ENCODE results near the gene CEP19.

CEP19 gene

DNA sequence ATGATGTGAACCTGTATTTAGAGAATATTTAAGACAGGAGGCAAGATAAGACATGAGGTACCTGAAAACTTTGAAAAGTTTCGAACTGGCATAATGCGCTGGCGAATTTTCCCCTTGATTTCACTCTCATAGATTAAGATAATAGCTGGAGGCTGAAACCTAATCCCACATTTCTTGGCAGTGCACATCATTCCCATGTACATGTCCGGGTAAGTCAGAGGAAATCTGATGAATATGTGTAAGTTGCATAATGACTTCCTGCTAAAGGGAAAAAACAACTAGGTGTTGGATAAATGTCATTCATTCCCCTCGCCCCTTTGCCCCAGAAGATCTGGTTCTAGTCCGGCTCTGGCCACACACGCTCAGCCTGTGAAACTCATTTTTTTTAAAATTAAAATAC, 3.6 kb downstream of the CEP19 start:
- DNase-seq, result no peak

DNA sequence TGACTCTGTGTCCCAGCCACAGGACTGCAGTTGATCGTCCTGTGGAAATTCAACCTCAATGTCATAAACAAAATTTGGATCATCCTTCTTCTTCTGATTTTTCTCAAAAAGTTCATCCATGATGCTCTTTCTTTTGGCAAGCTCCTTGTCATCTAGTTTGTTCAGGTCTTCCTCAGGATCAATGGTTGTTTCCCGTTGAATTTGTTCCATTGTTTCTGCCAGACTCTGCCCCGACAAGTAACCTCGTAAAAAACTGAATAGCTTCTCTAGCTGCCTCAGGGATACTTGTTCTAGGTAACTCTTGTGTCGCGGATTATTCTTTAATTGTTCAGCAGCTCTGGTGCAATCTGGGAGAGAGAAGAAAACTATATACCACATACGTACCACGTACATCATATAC, 4.5 kb downstream of the CEP19 start:
- no peak for DNase-seq

DNA sequence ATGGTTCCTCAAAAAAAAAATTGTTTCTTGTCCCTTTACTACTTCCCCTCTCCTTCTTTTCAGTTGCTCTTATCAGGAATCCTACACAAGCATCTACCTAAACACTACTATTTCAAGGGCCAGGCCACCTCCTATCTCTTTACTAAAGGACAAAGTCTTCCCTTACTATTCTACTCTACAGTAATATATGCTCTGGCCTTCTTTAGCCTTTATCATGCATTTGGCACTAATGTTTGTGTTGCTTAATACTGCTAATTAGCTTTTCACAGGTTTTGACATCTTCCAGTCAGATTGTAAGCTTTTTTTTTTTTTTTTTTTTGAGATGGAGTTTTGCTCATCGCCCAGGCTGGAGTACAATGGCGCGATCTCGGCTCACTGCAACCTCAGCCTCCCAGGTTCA, 5.3 kb downstream of the CEP19 start:
- no peak for DNase-seq

GRCh38 chr3:196706327-196706726, 5.7 kb downstream of the CEP19 start:
- no peak for DNase-seq

GRCh38 chr3:196700801-196701200, 11.2 kb downstream of the CEP19 start:
- no peak for DNase-seq

DNA sequence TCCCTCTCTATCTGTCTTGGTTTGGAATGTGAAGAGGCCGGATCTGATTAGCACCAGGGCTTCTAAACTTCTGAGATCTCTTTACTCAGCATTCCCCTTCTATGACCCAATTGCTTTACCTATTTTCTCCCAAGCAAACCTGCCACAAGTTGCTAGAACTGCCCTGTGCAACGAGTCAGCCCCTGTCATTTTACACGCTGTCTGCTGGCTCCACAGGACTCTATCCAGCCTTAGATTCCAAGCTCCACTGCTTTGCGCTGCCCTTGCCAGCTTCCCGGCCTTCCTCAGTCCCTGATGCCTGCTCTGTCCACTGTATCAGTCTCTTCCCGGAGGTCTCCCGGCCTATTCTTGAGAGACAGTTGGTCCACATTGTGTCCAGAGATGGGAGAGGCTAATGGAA, 12.3 kb downstream of the CEP19 start:
- DNase-seq, result no peak

DNA sequence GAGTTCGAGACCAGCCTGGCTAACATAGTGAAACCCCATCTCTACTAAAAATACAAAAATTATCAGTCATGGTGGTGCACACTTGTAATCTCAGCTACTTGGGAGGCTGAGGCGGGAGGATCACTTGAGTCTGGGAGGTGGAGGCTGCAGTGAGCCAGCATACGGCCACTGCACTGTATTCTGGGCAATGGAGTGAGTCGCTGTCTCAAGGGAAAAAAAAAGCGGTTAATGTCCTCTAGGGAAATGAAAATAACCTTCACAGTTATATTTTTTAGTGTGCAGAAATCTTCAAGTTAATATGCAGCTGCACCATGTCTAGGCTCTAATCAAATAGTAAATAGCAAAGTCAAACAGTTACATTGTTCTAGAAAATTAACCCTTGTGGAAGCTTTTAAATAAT, 14.8 kb downstream of the CEP19 start:
- no peak for DNase-seq

- DNase-seq, result no peak
Measured at GRCh38 chr3:196695849-196696226, 16.2 kb downstream of the CEP19 start.

DNA sequence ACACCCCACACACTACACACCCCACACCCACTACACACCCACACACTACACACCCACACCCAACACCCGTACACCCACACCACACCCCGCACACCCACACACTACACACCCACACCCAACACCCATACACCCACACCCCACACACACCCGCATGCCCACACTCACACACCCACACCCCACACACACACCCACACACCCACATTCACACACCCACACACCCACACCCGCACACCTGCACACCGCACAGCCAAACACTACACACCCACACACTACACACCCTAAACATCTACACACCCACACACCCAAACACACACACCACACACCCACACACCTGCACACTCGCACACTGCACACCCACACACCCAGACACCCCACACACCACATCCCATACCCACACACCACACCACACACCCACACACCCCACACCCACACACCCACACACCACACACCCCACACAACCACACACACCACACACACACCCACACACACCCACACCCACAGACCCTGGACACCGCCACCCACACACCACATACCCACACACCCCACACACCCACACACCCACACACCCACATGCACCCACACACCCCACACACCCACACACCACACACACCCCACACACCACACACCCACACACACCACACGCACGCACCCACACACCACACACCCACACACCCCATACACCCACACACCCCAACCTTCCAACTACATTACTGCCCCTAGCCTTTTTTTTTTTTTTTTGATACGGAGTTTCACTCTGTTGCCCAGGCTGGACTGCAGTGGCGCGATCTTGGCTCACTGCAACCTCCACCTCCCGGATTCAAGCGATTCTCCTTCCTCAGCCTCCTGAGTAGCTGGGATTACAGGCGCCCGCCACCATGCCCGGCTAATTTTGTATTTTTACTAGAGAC, 16.9 kb downstream of the CEP19 start:
- DNase-seq, result no peak

DNA sequence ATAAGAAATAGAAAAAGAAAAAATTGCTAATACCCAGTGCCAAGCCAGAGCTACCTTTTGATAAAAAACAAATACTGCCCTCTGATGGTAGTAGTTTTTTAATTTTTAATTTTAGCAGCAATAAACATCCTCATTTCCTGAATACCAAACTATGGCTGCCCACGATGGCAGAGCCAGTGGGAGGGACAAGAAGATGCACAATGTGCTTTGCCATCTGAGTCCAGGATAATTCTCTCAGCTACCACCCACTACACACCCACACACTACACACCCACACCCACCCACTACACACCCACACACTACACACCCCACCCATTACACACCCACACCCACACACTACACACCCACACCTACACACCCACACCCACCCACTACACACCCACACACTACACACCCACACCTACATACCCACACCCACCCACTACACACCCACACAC, 17.8 kb downstream of the CEP19 start:
- DNase-seq, result peak; percentile 28

DNA sequence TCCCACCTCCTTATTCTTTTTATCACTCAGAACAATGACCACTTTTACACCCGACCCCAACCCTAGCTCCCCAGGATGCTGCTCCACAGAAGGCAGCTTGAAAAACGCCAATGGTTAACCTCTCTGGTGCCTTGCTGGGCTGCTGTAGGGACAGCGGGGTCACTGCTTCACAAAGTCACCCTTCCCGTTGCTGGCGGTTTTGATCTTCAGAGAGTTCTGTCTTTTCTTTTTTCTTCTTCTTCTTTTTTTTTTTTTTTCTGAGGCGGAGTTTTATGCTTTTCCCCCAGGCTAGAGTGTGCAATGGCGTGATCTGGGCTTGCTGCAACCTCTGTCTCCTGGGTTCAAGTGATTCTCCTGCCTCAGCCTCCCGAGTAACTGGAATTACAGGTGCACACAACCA, 20.7 kb downstream of the CEP19 start:
- no peak for DNase-seq

DNA sequence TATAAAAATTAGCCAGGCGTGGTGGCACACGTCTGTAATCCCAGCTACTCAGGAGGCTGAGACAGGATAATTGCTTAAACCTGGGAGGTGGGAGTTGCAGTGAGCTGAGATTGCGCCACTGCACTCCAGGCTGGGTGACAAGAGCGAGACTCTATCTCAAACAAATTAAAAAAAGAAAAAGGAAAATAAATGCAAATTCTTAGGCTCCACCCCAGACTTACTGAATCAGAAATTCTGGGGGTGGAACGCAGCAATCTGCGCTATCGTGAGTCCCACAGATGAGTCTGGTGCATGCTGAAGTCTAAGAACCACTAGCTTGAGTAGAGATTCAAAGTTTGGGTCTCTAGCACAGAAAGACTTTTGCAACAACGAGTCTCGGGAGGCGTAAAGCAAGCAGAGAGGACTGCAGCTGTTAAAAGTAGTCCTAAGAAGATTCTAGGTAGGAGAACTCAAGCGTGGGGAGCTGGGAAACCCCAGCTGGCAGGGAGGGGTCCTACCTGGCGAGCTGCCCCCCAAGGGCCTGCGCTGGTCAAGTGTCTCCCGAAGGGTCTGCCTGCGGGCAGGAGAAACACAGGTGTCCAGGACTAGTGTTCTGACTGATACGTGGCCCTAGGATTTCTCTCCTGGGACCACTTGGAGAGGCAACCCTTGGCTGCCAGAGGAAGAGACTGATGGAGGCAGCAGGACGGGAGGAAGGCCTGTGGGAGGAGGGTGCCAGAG, 21.9 kb downstream of the CEP19 start:
- no peak for DNase-seq

DNA sequence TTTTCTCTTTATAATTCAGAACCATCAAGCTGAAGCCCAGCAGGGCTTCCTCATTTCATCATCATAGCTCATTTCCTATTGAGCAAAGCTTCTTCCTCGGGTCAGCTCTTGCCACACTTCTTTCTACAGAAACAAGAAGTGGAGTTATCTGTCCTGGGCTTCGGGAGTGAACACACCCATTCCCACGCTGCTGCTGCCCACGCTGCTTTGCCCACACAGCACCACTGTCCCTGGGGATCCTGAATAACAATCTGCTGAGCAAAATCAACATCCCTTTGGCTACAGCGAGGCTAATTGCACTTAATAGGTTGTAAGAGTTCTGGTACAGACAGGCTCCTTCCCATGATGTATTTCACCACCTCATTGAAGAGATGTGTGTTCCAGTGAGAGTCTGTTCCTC, 23.7 kb downstream of the CEP19 start:
- DNase-seq, result no peak

- DNase-seq, result no peak
Measured at GRCh38 chr3:196686436-196686835, 25.6 kb downstream of the CEP19 start.

DNA sequence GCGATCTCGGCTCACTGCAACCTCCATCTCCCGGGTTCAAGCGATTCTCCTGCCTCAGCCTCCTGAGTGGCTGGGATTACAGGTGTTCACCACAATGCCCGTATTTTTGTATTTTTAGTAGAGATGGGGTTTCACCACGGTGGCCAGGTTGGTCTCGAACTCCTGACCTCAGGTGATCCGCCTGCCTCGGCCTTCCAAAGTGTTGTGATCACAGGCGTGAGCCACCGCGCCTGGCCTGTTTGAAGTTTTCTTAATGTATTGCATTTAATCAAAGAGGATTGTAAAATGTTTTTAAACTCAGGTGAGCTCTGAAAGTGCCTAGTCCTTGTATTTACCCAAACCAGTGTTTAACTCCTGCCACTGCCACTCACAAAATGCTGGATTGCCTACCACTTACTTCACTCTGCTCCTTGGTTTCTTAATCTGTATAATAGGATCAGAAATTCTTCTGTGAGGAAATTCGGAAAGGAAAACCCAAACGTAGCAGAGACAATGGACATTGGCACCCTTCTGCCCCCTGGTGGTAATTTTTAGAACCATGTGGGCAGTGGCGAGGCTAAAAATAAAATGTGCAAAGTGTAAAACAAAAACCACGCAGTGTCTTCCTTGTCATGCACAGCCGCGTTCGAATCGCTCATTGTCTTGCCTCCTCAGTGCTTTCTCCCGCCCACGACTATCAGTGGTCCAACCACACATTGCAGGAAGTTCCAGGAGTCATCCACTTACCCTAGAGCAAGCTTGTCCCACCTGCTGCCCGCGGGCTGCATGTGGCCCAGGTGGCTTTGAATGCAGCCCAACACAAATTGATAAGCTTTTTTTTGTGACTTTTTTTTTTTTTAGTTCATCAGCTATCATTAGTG, 27.3 kb downstream of the CEP19 start:
- peak; percentile 62 for DNase-seq

GRCh38 chr3:196677931-196678330, 34.1 kb downstream of the CEP19 start:
- no peak for DNase-seq

GRCh38 chr3:196677353-196677752, 34.7 kb downstream of the CEP19 start:
- DNase-seq, result no peak

DNA sequence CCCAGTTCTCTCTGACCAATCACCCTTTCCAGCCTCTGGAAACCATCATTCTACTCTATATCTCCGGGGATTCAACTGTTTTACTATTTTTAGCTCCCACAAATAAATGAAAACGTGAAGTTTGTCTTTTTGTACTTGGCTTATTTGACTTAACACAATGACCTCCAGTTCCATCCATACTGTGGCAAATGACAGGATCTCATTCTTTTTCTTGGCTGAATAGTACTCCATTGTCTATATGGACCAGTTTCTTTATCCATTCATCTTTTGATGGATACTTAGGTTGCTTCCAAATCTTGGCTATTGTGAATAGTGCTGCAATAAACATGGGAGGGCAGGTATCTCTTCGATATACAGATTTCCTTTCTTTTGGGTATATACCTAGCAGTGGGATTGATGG, 38.4 kb downstream of the CEP19 start:
- DNase-seq, result no peak

DNA sequence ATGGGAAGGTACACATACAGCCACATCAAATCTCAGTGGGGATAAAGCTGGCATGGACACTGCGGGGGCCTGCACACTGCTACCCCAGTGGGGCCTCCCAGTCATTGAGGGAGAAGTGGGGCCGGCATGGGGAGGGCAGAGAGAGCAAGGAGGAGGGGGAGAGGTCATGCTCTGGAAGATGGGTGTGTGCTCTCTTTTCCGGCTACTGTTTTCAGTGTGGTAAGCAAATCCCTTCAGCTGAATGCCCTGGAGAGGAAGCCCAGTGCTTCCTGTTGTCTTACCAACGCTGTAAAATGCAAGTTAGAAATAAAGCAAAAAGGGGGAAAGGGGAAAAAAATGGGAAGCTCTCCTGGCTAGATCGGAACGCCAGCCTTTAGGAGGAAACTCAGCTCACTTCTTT, 41.7 kb downstream of the CEP19 start:
- DNase-seq, result no peak

DNA sequence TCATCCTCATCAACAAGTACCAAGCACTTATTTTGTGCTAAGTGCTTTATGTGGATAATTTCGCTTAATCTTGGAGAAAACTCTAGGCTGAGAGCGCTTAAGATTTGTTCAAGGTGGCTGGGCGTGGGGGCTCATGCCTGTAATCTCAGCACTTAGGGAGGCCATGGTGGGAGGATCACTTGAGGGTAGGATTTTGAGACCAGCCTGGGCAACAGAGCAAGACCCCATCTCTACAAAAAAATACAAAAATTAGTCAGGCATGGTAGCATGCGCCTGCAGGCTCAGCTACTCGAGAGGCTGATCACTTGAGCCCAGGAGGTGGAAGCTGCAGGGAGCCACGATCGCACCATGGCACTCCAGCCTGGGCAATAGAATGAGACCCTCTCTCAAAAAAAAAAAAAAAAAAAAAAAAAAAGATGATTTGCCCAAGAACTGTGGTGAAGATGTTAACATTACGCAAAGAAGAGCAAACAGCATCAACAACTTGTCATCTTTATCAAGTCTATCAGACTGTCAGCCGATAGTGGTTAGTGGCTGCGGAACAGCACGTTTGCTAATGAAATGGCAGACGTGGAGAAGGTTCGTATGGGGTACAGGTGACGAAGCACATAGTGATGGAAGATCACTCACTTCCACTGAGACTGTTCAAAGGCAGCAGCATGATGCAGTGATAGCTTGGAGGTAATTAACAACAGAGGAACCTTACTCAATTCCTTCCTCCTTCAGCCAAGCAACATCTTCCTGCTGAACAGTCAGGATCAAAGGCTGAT, 44.8 kb downstream of the CEP19 start:
- no peak for DNase-seq

DNA sequence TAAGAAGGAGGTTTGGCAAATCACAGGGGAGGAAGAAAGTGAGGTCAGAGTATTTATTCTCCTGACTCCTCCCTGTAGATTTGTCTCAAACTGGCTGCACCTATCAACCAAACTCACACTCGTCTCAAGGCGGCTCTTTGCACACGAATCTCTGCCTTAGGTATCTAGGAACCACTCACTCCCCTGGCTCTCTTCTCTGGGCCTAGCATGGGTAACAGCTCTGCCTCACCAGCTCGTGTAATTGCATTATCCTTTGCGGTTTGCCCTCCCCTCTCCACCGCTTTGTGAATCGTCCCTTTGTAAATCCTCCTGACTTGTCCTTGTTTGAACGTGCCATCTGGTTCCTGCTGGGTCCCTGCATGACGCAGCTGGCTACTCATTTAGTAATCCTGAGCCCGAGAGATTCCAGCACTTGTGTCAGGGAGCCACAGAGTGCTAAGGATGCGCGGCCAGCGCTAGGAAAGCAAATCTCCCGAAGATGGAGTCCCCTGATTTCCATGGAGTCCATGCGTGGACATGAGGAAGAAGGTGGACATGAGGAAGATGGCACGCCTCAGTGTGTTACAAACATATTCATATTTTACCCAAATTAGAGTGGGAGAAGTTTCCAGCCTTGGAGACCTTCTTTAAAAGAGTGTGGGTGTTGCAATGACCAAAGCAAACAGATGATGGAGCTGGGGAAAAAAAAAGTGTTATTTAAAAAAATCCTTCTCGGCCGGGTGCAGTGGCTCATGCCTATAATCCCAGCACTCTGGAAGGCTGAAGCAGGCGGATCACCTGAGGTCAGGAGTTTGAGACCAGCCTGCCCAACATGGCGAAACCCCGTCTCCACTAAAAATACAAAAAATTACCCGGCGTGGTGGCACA, 45.8 kb downstream of the CEP19 start:
- no peak for DNase-seq
